Fibroblast of lung (primary cell): ENCODE data around the gene CDH4. TPM values are rescaled to one million over a fixed set of nuclear protein-coding genes. Genes with fewer than 3 reads are reported as not detected.

Source experiments
- DNase-seq, 2 donors: peaks; one replicate each; pipeline versions ENCODE4 v3.0.0 to v3.0.0-alpha.2; 2010; ENCODE audit warnings: low read depth in 2 of 2
- H2AFZ ChIP-seq: 2 replicates; pipeline ENCODE4 v1.5.1; 2012; ENCODE audit warnings: low read length, control low read depth, inconsistent platforms
- H3K27ac ChIP-seq: 2 replicates; pipeline ENCODE4 v1.5.1; 2011; ENCODE audit warnings: low read length, control low read depth; ENCODE audit not compliant: insufficient read depth
- H3K27me3 ChIP-seq: 2 replicates; pipeline ENCODE4 v1.5.1; 2011; ENCODE audit warnings: mild to moderate bottlenecking, low read length; ENCODE audit not compliant: control insufficient read depth, insufficient read depth
- H3K36me3 ChIP-seq: 2 replicates; pipeline ENCODE4 v1.5.1; 2011; ENCODE audit warnings: low read length; ENCODE audit not compliant: control insufficient read depth, insufficient read depth
- H3K4me1 ChIP-seq: 2 replicates; pipeline ENCODE4 v1.5.1; 2011; ENCODE audit warnings: low read length; ENCODE audit not compliant: control insufficient read depth, insufficient read depth; ENCODE audit errors: extremely low read depth
- H3K4me2 ChIP-seq: 2 replicates; pipeline ENCODE4 v1.5.1; 2011; ENCODE audit warnings: low read length, control low read depth; ENCODE audit not compliant: insufficient read depth; ENCODE audit errors: extremely low read depth
- H3K4me3 ChIP-seq, 4 experiments: fragments of 200-600 bp in 1 of 4; sonication (generic) in 1 of 4; replicated peaks in 1 of 4; 2 replicates each; pipeline ENCODE4 v1.5.1; 2011 to 2016; ENCODE audit warnings: low read length in 4 of 4, low read depth in 3 of 4, mild to moderate bottlenecking in 3 of 4, control low read depth in 2 of 4, inconsistent platforms in 1 of 4, mixed read lengths in 1 of 4; ENCODE audit not compliant: insufficient read depth in 1 of 4; ENCODE audit errors: control extremely low read depth in 1 of 4
- H3K79me2 ChIP-seq: 2 replicates; pipeline ENCODE4 v1.5.1; 2012; ENCODE audit warnings: mild to moderate bottlenecking, low read length, inconsistent platforms; ENCODE audit not compliant: control insufficient read depth, insufficient read depth
- H3K9ac ChIP-seq: 2 replicates; pipeline ENCODE4 v1.5.1; 2011; ENCODE audit warnings: mild to moderate bottlenecking, low read length, control low read depth; ENCODE audit not compliant: insufficient read depth
- H3K9me3 ChIP-seq: 2 replicates; pipeline ENCODE4 v1.5.1; 2012; ENCODE audit warnings: low read depth, low read length; ENCODE audit not compliant: control insufficient read depth, insufficient read depth
- H4K20me1 ChIP-seq: 2 replicates; pipeline ENCODE4 v1.5.1; 2011; ENCODE audit warnings: low read length; ENCODE audit not compliant: control insufficient read depth, insufficient read depth; ENCODE audit errors: extremely low read depth
- EZH2 ChIP-seq: IDR thresholded peaks from 2 replicates; pipeline ENCODE4 v1.5.1; 2012; ENCODE audit warnings: low read length, control low read depth, mild to moderate bottlenecking; ENCODE audit errors: missing control alignments
- polyA plus RNA-seq, 2 donors: library from polyadenylated mRNA; depleted of rRNA in 1 of 2; stranded (reverse) in 1 of 2; unstranded in 1 of 2; fragments of >200 nt; gene quantifications; 2 replicates each; pipeline ENCODE4 v1.2.1, GENCODE V29; 2011 to 2012; ENCODE audit warnings: missing spikeins in 1 of 2
- total RNA-seq: library from RNA; depleted of rRNA; stranded (reverse); fragments of >200 nt; gene quantifications from 2 replicates; pipeline ENCODE4 v1.2.1, GENCODE V29; 2014
- TF ChIP-seq, protein P1 (sequence below), 2 donors: IDR thresholded peaks in 1 of 2; conservative IDR thresholded peaks in 1 of 2; 1 replicate in 1 of 2; 2 replicates in 1 of 2; pipeline ENCODE4 v1.5.1; 2011 to 2012; ENCODE audit warnings: low read length in 2 of 2, control low read depth in 1 of 2, inconsistent platforms in 1 of 2, low read depth in 1 of 2, mild to moderate bottlenecking in 1 of 2

CDH4 gene
- total and polyA plus RNA-seq, 2 donors (not counting 1 experiment from before 2014, with no cell fraction given), result 4.8 to 6.8 TPM

DNA sequence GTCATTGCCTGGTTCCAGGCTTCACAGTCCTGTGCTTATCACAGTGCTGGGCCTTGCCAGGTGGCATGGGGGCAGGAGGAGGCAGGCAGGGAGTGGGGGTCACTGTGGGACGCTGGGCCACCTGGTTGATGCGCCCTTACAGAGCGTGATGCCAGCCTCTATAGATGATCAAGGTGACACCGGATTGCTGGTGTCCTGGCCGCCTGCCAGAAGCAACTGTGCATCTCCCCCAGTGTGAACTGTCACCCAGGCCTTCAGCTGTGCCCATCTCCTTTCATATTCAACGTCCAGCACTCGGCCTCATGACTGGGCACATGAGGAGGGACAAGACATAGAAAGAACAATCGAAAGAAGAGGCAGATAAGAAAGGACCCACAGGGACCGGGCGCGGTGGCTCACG lies 494.7 kb downstream of the CDH4 start:
- no peak for DNase-seq
- no peaks in the 10 kb centered on the region for H3K9me3 ChIP-seq
- no peaks in the 10 kb centered on the region for H3K36me3 ChIP-seq
- no peak overlapping the region for H3K9ac ChIP-seq
- H3K4me2 ChIP-seq, result no peak overlapping the region
- no peak overlapping the region for H2AFZ ChIP-seq
- no peak overlapping the region for H3K4me3 ChIP-seq
- no peaks in the 10 kb centered on the region for H3K27me3 ChIP-seq
- H3K27ac ChIP-seq, result no peak overlapping the region
- H3K4me1 ChIP-seq, result no peaks in the 10 kb centered on the region
- TF ChIP-seq EZH2, result no peak
- TF ChIP-seq, protein P1, sequence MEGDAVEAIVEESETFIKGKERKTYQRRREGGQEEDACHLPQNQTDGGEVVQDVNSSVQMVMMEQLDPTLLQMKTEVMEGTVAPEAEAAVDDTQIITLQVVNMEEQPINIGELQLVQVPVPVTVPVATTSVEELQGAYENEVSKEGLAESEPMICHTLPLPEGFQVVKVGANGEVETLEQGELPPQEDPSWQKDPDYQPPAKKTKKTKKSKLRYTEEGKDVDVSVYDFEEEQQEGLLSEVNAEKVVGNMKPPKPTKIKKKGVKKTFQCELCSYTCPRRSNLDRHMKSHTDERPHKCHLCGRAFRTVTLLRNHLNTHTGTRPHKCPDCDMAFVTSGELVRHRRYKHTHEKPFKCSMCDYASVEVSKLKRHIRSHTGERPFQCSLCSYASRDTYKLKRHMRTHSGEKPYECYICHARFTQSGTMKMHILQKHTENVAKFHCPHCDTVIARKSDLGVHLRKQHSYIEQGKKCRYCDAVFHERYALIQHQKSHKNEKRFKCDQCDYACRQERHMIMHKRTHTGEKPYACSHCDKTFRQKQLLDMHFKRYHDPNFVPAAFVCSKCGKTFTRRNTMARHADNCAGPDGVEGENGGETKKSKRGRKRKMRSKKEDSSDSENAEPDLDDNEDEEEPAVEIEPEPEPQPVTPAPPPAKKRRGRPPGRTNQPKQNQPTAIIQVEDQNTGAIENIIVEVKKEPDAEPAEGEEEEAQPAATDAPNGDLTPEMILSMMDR (conservative IDR thresholded peaks at IDR 0.05 in 1 of 2, IDR thresholded peaks at IDR 0.05 in 1 of 2; ENCODE audit: low read depth in 1 of 2, low read length in 2 of 2), result no peak
- no peaks in the 10 kb centered on the region for H4K20me1 ChIP-seq
- H3K79me2 ChIP-seq, result no peaks in the 10 kb centered on the region

DNA sequence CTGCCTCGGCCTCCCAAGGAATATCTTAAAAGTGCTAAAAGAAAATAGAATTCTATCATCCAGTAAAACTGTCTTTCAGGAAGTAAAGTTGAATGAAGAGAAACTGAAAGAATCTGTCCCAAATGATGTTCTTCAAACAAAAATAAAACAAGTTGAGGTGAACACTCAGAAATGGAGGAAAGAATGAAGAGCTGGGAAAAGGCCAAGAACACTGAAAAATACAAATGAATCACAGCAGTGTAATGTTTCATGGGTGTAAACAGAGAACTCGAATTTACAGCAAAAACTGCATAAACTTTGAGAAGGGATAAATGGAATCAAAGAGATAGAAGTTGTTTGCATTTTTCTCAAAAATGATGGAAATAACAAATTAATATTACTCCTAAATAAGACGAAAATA lies 496.3 kb downstream of the CDH4 start:
- H3K9me3 ChIP-seq, result no peaks in the 10 kb centered on the region
- H4K20me1 ChIP-seq, result no peaks in the 10 kb centered on the region
- TF ChIP-seq EZH2, result no peak
- TF ChIP-seq, protein P1 (conservative IDR thresholded peaks at IDR 0.05 in 1 of 2, IDR thresholded peaks at IDR 0.05 in 1 of 2; ENCODE audit: low read depth in 1 of 2, low read length in 2 of 2), result no peak
- H3K4me1 ChIP-seq, result no peaks in the 10 kb centered on the region
- H3K4me3 ChIP-seq, result no peak overlapping the region
- no peaks in the 10 kb centered on the region for H3K36me3 ChIP-seq
- DNase-seq, result peak; percentile 46 to 63
- no peaks in the 10 kb centered on the region for H3K79me2 ChIP-seq
- no peak overlapping the region for H3K9ac ChIP-seq
- no peak overlapping the region for H2AFZ ChIP-seq
- no peak overlapping the region for H3K27ac ChIP-seq
- no peaks in the 10 kb centered on the region for H3K27me3 ChIP-seq
- H3K4me2 ChIP-seq, result no peak overlapping the region

DNA sequence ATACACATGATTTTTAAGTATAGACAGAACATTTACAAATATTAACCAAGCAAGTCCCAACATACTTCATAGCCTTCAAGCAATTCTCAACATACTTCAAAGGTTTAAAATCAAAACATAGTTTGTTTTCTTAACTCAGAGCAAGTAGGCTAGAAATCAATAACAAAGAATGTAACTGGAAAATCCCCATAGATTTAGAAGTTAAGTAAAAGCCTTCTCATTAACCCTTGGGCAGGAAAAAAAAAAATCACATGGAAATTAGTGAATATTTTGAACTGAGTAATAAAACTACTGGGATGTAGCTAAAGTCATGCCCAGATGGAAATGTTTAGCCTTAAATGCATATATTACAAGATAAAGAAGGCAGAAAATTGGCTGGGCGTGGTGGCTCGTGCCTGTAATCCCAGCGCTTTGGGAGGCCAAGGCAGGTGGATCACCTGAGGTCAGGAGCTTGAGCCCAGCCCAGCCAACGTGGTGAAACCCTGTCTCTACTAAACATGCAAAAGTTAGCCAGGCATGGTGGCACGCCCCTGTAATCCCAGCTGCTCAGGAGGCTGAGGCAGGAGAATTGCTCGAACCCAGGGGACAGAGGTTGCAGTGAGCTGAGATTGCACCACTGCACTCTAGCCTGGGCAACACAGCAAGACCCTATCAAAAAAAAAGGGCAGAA lies 497.5 kb downstream of the CDH4 start:
- TF ChIP-seq, protein P1 (conservative IDR thresholded peaks at IDR 0.05 in 1 of 2, IDR thresholded peaks at IDR 0.05 in 1 of 2; ENCODE audit: low read depth in 1 of 2, low read length in 2 of 2), result no peak
- TF ChIP-seq EZH2, result no peak
- no peaks in the 10 kb centered on the region for H3K36me3 ChIP-seq
- DNase-seq, result no peak

More for the DNA sequence above, 497.5 kb downstream of the CDH4 start:
- no peaks in the 10 kb centered on the region for H4K20me1 ChIP-seq
- no peak overlapping the region for H3K4me2 ChIP-seq
- no peak overlapping the region for H3K27ac ChIP-seq
- no peaks in the 10 kb centered on the region for H3K27me3 ChIP-seq
- H3K4me1 ChIP-seq, result no peaks in the 10 kb centered on the region
- no peaks in the 10 kb centered on the region for H3K9me3 ChIP-seq
- no peak overlapping the region for H3K9ac ChIP-seq
- no peak overlapping the region for H3K4me3 ChIP-seq
- H3K79me2 ChIP-seq, result no peaks in the 10 kb centered on the region
- no peak overlapping the region for H2AFZ ChIP-seq
